Measurements from ENCODE around the gene COL9A1. TPM values are rescaled to one million over a fixed set of nuclear protein-coding genes. Genes with fewer than 3 reads are reported as not detected.

COL9A1 gene
- total RNA-seq, 1 donor from 2014 or later: not detected

DNA sequence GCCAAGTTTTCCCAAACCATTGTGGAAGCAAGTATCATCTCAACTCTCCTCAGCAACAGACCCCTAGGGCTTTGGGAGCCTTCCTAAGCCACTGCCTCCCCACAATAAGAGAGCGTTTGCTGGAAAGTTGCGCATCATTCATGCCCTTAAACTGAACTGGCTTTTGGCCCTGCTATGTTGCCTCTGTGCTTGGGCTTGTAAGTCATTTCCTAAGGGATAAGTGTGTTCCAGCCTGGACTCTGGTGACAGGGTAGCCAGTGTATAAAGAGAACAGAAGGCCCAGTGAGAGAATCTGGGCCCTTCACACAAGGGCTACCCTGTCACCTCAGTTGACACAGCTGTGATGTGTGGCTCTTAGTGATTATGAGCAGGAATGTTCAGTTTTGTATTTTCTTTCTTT is 77.8 kb downstream of the COL9A1 start:
- DNase-seq (ENCODE audit: low read depth): no peak

DNA sequence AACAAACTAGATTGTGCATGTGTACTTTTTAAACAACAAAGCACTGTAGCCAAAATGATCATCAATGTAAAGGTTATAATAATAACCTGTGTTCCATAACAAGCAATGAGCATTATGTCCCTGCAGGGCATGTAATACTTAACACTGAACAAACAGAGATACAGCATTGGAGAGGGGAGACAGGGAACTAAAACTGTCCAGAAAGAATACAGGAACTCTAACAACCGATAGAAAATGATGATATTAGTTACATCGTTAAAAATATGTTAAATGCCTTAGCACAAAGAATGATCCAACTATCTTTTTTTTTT is 80.5 kb downstream of the COL9A1 start:
- DNase-seq (ENCODE audit: low read depth): no peak

GRCh38 chr6:70221715-70222438 is 81.0 kb downstream of the COL9A1 start:
- DNase-seq (ENCODE audit: low read depth): no peak

DNA sequence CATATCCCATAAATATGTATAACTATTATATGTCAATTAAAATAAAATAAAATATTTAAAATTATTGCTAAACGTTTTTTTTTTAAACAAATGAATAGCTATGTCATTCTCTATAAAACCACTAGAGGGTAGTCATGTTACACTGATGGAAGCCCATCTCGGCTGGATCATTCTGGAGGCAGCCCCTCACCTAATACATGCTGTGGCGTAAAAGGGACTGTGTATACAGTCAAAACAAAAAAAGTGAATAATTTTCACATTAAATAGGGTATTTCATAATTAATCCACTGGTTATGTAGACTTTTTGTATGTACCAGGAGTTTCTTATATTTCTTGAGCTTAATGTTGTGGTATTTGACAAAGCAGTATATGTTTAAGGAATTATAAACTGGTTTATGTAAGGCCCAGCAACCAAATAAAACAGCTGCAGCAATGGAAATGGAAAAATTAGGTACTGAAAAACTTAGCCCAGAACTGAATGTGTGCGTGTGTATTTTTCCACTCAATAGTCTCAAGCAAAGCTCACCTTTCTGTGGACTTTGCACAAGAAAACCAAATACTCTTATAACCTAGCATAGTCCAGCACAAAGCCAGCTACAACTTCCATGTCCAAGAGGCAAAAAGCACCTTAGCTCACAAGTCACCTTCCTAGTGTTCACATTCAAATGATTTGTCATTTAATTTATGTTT is 81.7 kb downstream of the COL9A1 start:
- DNase-seq (ENCODE audit: low read depth): peak; percentile 38

- DNase-seq (ENCODE audit: low read depth): peak; percentile 25
Observed at GRCh38 chr6:70219943-70220613, 82.8 kb downstream of the COL9A1 start.

GRCh38 chr6:70216767-70217166 is 86.1 kb downstream of the COL9A1 start:
- DNase-seq (ENCODE audit: low read depth): no peak

- DNase-seq (ENCODE audit: low read depth): no peak
Observed at GRCh38 chr6:70215460-70216108, 87.3 kb downstream of the COL9A1 start.

- peak; percentile 13 for DNase-seq (ENCODE audit: low read depth)
Observed at GRCh38 chr6:70210462-70210861, 92.4 kb downstream of the COL9A1 start.

DNA sequence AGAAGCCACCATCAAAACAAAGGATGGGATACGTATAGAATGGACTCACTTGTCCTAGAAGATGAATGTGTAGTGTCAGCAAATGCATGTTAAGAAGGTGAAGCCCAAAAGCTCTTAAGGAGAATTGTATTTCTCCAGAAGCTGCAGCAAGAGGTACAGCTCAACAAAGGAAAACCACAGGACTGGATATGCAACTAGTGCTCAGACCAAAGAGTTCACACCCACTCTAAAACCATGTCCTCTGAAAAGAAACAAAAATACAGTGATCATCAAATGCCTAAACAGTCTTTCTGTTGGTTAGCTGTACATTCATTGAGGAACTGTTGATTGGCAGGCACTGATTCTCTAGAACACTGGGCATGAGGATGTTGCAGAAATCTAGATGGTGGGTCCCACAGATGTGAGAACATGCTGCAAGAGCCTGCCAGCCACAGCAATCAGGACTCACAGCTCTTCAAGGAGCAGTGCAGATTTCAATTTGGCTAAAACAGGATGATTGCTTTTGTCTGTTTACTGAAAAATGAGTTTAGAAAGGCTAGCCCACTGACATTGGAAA is 94.6 kb downstream of the COL9A1 start:
- no peak for DNase-seq (ENCODE audit: low read depth)

DNA sequence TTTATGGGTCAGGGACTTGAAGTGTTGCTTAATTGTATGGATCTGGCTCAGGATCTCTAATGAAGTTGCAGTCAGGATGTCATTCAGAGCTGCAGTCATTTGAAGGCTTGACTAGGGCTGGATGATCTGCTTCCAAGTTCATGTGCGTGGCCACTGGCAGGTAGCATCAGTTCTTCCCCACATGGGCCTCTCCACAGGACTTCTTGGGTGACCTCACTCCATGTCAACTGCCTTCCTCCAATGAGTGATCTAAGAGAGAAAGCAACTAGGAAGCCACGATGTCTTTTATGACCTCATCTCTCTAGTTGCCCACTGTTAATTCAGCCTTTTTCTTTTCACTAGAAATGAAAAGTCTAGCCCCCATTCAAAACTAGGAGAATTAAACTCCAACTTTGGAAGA is 104.1 kb downstream of the COL9A1 start:
- DNase-seq (ENCODE audit: low read depth): no peak

DNA sequence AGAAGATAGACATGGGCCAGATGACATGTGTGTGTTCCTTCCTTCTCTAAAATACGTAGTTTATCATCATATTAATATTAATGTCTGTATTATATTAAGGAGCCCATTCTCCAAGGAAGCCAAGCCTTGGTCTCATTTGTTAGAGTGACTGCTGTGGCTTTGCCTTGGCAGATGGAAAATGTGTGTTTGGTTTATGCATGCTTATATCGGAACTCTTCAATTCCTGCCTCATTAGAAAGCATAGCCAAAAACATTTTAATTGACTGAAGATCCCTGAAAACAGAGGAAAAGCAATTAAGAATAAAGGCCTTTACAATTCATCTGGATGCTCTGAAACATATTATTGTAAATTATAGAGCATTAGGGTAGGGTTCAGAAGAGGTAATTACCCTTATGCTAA is 106.4 kb downstream of the COL9A1 start:
- no peak for DNase-seq (ENCODE audit: low read depth)

DNA sequence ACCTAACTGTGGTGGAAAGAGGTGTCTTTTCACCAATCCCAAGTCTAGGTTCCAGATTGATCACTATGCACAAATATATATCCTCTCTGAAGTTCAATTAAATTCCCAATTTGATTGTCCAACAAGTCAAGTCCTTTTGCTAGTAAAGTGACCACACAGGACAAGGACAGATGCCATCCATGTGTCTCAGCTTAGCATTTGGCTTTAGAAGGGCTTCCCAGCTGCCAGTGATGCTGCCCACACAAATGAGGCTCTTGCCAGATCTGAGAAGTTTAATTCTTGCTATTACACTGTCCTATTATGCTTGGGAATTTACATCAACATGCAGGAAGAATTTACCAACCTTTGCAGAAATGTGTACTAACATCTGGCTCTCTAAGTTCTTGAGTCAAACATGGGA is 108.5 kb downstream of the COL9A1 start:
- no peak for DNase-seq (ENCODE audit: low read depth)

DNA sequence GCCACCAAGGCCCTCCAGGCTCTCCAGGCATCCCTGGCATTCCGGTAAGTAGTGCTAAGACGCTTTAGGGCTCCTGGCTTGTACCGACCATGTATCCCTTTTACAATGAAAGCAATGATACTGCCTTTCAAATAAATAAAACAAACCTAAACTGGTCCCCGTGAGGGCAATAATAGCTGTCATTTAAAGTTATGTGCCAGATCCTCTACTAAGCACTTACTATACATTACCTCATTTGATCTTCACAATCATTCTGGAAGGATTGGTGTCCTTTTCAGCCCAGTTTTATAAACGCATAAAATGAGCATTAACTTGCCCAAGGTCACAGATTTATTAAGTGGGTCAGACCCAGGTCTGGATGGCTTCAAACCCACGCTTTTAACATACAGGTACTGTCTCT is 114.7 kb downstream of the COL9A1 start:
- no peak for DNase-seq (ENCODE audit: low read depth)

DNA sequence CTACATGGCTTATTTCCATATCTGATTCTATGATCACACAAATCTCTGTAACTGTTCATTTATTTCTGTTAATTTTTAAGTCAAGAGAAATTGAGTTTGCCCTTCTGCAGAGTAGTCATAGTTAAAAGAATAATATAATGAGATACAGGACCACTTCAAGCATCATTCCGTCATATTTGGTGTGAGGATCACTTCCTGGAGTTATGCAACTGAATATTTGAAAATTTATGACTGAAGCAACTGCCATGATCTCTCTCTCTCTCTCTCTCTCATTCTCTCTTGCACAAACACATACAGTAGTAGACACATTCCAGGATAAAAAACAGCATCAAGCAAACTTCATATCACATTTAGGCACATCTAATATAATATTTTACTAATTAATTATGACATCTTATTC is 116.4 kb downstream of the COL9A1 start:
- DNase-seq (ENCODE audit: low read depth): no peak

GRCh38 chr6:70184723-70185122 is 118.2 kb downstream of the COL9A1 start:
- DNase-seq (ENCODE audit: low read depth): no peak

GRCh38 chr6:70183538-70183937 is 119.3 kb downstream of the COL9A1 start:
- no peak for DNase-seq (ENCODE audit: low read depth)

GRCh38 chr6:70180901-70181599 is 121.8 kb downstream of the COL9A1 start:
- DNase-seq (ENCODE audit: low read depth): peak; percentile 50

DNA sequence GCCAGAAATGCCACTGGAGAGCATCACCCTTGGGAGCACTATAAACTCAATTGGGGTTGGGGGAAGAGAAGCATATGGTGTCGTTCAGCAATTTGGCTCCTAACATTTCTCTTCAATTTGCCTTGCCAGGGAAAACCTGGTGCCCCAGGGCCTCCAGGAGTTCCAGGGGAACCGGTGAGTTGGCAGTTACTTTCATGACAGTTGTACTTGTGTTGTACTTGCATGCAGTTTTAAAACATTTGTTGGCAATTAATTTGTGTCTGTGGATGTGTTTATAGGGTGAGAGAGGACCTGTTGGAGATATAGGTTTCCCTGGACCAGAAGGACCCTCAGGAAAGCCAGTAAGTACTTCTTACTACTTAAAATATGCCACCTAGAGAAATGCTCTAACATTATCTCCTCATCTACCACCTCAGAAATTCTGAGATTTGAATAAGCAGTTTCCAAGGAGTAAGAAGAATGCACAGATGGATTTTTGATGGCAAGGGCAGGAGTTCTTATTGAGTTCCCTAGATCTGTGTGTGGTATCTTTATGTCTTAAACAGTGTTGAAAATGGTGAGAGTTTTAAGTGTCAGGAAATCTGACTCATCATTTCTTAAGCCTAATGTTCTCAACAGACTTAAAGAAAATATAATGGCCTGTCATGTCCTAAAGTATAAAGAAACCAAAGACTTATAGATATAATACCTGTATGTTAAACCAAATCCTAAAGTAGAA is 122.5 kb downstream of the COL9A1 start:
- no peak for DNase-seq (ENCODE audit: low read depth)

DNA sequence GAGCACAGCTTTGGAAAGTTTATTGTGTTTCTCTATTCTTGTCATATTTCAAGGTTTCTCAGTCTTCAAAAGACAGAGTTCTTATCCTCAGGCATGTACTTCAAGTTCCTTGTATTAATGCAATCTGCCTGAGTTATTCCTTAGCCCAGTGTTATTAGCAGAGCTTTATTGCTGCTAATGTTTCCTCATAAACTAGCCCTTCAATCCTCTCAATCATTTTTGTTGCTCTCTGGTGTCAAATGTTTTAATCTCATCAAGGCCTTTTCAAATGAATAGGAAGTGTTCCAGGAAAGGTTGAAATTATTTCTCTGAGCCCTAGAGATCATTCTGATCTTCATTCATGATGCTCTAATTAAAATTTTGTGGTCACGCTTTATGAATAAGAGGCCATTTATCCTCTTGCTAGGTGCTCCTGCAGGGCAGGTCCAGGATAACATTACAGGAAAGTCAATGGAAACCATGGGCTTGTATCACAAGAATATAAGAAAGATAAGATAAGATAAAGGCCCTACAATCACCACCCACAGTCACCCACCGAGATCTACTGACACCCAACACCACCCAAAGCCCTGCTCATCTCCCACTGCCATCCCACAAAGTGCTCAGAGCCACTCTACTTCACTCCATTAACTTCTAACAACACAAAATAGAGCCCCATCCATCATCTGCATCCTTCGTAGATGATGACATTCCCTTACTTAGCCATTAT is 125.9 kb downstream of the COL9A1 start:
- DNase-seq (ENCODE audit: low read depth): no peak

DNA sequence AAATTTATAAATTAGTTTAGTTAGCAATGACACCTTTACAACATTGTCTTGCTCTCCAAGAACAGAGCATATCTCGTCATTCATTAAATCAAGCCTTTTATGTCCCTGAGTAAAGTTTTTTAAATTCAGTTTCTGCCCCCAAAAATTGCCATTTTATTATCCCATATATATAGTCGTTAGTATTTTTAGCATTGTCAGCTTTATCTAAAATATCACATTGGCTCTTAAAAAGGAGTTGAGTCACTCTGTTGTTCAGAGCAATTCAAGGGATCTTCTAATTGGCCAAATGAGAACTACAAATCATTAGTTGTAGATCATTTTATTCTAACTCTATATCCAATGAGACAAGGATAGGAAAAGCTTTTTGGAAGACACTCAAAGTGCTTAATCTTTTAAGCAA is 127.1 kb downstream of the COL9A1 start:
- no peak for DNase-seq (ENCODE audit: low read depth)

Data from renal cortical epithelial cell (primary cell).